GM23248 (cell line): ENCODE results near the gene MAD2L1BP.

Experiments used
- EZH2 ChIP-seq: fragments of 200-600 bp; sonication (generic); IDR thresholded peaks from 2 replicates; pipeline ENCODE4 v1.6.1; 2018; ENCODE audit warnings: antibody characterized with exemption, mild to moderate bottlenecking; ENCODE audit not compliant: insufficient read depth, poor library complexity, severe bottlenecking
- EZH2phosphoT487 ChIP-seq: fragments of 200-600 bp; sonication (generic); IDR thresholded peaks from 2 replicates; pipeline ENCODE4 v1.6.1; 2018; ENCODE audit warnings: antibody characterized with exemption, moderate library complexity, mild to moderate bottlenecking, low read depth; ENCODE audit not compliant: insufficient read depth

DNA sequence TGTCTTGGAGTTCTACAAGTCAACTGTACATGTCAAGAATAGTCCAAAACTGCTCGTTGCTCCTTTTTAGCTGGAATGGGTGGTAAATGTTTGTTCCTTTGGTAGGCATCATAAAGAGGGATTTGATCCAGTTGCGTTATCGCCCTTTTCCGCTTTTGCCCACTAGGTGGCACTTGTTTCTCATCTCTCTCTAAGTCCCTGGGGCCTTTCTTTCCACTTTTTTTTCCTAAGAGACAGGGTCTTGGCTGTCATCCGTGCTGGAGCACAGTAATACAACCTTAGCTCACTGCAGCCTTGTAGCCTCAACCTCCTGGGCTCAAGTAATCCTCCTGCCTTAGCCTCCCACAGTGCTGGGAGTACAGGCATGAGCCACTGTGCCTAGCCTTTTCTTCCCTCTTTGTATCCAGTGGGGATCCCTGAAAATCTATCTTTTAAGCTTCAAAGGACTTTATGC lies 27.3 kb upstream of the MAD2L1BP start:
- TF ChIP-seq EZH2phosphoT487 = no peak
- no peak for TF ChIP-seq EZH2
